M059J (cell line): Measurements from ENCODE around the gene PSMA6. TPM values are rescaled to one million over a fixed set of nuclear protein-coding genes. Genes with fewer than 3 reads are reported as not detected.
"Not testable (repeated sequence)": the region's sequence is repeated elsewhere in the genome, so short reads cannot be mapped to it uniquely, and the experiment has no call there.

Experiments used
- DNase-seq: peaks from one replicate; pipeline ENCODE4 v3.0.0-alpha.2; 2012; ENCODE audit warnings: low read depth
- total RNA-seq: library from RNA; depleted of rRNA; stranded (reverse); fragments of >200 nt; shearing (Covaris generic); gene quantifications from 2 replicates; pipeline ENCODE4 v1.2.3, GENCODE V29; 2014

Gene PSMA6
- total RNA-seq, 1 experiment from 2014 or later, result 378 TPM

DNA sequence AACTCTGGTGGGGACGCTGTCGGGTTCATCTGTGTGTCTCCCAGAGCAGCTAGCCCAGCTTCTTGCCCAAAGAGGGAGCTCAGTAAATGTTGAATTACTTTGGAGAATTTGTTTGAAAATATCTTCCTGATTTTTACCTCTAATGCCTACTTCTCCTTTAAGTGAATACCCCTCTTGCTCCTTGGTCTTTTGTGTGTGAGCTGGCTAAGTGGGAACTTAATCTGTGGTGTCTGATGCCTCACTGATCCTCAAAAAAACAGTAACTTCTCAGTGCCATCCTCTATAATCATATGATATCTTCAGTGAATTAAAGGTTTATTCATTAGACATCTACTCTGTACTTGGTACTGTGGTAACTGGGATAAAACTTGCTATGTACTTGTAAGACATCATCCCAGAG lies 7.7 kb upstream of the PSMA6 start:
- no peak for DNase-seq

DNA sequence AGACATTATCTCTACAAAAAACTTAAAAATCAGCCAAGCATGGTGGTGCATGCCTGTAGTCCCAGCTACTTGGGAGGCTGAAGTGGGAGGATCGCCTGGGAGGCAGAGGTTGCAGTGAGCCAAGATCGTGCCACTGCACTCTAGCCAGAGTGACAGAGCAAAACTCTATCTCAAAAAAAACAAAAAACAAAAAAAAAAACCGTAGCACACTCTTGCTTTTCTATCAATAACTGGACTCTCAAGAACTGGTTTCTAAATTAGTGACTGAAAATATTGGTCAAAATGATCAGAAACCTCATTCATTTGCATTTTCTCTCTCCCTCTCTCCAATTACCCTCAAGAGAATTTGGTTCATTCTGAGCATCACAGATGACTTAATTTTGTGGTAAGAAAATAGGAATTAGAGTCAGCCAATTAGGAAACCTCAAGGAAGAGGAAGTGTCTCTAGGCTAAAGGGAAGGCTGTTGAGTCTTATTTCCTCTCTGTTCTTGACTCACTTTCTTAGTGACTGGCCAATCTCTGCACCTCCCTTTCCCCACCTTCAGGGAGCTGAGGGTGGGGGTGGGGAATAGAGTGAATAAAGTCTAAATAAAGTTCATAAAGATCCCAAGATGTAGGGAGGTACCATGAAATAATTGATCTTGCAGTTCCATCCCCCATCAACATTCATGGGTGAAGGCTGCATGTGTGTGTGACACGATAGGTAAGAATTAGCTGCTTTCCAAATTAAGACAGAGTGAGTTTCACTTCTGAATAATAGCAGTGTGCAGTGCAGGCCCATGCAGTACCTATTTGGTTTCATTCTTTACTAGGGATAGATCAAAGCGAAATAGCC lies 6.8 kb upstream of the PSMA6 start:
- DNase-seq, result peak; percentile 51

- no peak for DNase-seq
Observed at GRCh38 chr14:35286003-35286600, 6.1 kb upstream of the PSMA6 start.

- no peak for DNase-seq
Observed at GRCh38 chr14:35286707-35287106, 5.5 kb upstream of the PSMA6 start.

GRCh38 chr14:35287431-35288013 lies 4.7 kb upstream of the PSMA6 start:
- DNase-seq, result peak; percentile 17

- DNase-seq, result no peak
Observed at GRCh38 chr14:35289623-35290022, 2.6 kb upstream of the PSMA6 start.

GRCh38 chr14:35292770-35293561 lies 784 bp downstream of the PSMA6 start:
- DNase-seq, result no peak

- DNase-seq, result no peak
Observed at GRCh38 chr14:35295845-35296161, 3.6 kb downstream of the PSMA6 start.

DNA sequence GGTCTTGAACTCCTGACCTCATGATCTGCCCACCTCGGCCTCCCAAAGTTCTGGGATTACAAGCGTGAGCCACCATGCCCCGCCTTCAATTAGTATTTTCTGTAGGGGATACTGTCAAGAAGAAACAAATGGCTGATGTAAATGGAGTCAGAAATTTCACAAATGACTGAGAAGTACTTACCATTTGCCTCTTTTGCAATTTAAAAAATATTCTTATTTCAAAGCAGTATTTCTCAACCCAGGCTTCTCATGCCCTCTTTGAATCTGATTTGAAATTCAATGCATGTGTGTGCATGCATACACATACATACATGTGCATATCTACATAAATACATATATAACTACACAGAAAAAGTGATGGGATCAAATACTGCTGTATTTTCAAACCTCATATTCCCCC lies 4.4 kb downstream of the PSMA6 start:
- no peak for DNase-seq

- DNase-seq, result no peak
Observed at GRCh38 chr14:35297706-35298105, 5.5 kb downstream of the PSMA6 start.

GRCh38 chr14:35298351-35298750 lies 6.2 kb downstream of the PSMA6 start:
- DNase-seq, result no peak

- peak; percentile 25 for DNase-seq
Observed at GRCh38 chr14:35299708-35300107, 7.5 kb downstream of the PSMA6 start.

DNA sequence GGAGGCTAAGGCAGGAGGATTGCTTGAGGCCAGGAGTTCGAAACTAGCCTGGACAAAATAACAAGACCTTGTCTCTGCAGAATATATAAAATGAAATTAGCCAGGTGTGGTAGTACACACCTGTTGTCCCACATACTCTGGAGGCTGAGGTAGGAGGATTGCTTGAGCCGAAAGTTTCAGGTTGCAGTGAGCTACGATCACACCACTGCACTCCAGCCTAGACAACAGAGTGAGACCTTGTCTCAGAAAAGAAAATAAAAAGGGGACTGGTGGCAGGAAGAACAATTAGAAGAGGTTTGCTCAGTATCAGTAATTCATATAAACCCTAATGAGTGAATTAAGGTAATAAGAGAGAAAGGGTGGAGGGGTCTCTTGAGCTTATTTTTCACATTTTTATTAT lies 8.0 kb downstream of the PSMA6 start:
- DNase-seq, result no peak

- DNase-seq, result not testable (repeated sequence)
Observed at GRCh38 chr14:35301334-35301733, 9.2 kb downstream of the PSMA6 start.

DNA sequence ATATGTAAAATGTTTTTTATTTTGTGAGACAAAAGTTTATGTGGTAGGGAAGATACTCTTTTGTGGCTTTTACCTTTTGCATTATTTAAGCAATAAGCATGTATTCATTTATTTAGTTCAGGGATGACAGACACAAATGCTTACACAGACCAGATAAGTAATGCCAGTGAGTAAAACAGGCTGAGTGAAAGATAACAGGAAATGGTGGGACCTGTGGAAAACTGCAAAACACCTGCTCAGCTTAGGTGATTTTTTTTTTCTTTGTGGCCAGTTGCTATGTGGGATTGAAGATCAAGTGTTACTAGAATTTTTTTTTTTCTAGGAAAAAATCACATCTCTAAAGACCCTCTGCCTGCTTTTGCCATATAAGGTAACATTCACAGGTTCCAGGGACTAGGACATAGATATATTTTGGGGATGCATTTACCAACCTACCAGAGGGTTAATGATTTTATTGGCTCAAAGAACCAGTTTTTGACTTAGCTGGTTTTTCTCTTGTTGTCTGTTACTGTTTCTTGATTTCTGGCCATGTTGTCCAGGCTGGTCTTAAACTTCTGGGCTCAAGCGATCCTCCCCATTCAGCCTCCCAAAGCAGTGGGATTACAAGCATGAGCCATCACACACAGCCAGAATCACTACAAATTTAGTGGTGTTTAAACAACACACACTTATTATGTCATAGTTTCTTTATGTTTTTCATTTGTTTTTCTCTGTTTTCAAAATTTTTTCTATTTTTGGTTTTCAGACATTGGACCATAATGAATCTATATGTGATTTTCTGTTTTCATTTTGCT lies 9.8 kb downstream of the PSMA6 start:
- DNase-seq, result no peak

GRCh38 chr14:35303149-35303935 lies 11.2 kb downstream of the PSMA6 start:
- DNase-seq, result no peak

DNA sequence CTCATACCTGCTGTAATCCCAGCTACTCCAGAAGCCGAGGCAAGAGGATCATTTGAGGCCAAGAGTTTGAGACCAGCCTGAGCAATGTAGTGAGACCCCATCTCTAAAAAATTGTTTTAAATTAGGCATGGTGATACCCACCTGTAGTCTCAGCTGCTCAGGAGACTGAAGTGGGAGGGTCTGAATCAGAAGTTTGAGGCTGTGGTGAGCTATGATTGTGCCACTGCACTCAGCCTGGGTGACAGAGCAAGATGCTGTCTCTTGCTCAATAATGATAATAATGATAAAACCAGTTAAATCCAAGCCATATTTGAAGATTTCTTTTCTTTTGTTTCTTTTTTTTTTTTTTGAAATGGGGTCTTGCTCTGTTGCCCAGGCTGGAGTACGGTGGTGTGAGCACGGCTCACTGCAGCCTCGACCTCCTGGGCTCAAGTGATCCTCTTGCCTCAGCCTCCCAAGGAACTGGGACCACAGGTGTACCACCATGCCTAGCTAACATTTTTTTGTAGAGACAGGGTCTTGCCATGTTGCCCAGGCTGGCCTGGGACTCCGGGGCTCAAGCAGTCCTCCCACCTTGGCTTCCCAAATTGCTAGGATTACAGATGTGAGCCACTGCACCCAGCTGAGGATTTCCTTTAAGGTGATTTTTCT lies 12.8 kb downstream of the PSMA6 start:
- DNase-seq, result no peak

DNA sequence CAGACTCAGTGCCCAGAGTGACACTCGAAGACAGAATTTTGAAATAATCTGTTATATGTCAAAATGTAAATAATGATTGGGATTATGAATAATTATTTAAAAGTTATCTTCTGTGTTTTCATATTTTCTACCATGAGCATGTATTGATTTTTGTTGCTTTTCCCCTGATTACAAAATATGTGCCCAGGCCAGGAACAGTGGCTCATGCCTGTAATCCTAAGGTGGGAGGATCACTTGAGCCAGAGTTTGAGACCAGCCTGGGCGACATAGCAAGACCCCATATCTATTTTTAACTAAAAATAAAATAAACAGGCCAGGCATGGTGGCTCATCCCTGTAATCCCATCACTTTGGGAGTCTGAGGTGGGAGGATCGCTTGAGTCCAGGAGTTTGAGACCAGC lies 13.5 kb downstream of the PSMA6 start:
- no peak for DNase-seq

- no peak for DNase-seq
Observed at GRCh38 chr14:35306114-35306513, 13.9 kb downstream of the PSMA6 start.

DNA sequence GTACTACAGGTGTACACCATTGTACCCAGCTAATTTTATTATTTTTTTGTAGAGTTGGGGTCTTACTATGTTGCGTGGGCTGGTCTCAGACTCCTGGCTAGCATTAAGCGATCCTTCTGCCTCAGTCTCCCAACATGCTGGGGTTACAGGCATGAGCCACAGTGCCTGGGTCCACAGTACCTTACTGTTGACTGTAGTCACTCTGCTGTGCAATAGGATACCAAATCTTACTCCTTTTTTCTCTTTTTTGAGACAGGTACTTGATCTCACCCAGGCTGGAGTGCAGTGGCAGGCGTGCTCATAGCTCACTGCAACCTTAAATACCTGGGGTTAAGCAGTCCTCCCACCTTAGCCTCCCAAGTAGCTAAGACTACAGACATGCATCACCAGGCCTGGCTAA lies 25.6 kb downstream of the PSMA6 start:
- DNase-seq, result no peak
